ENCODE data around the gene TRPC4AP. TPM values are rescaled to one million over a fixed set of nuclear protein-coding genes. Genes with fewer than 3 reads are reported as not detected.

Gene TRPC4AP
- total and polyA plus RNA-seq, 9 donors: 30.5 to 51.8 (median 40.7) TPM

GRCh38 chr20:34996243-34997028 lies 96.2 kb downstream of the TRPC4AP start:
- TF ChIP-seq EP300 (IDR thresholded peaks at IDR 0.05) (no peak), CTCF (IDR thresholded peaks at IDR 0.05) (no peak), POLR2A (IDR thresholded peaks at IDR 0.05) (no peak)
- no peak overlapping the region for H3K27ac ChIP-seq
- WGBS, 3 donors: 89 to 94% (median 89%) methylated on average over 25 to 26 of the region's 26 CpGs
- H3K27me3 ChIP-seq: no peaks in the 10 kb centered on the region
- intact Hi-C loops (cut with DNase I): no loop called here
- H3K36me3 ChIP-seq: no peaks in the 10 kb centered on the region
- DNase-seq: no peak
- H3K9me3 ChIP-seq: no peaks in the 10 kb centered on the region
- no peak overlapping the region for H3K4me3 ChIP-seq
- H3K4me1 ChIP-seq (ENCODE audit: insufficient read depth): peaks cover 6% of the 10 kb centered on the region

- peaks cover 6% of the 10 kb centered on the region for H3K4me1 ChIP-seq (ENCODE audit: insufficient read depth)
These were observed 96.9 kb downstream of the TRPC4AP start for GRCh38 chr20:34995696-34996095.

GRCh38 chr20:34995192-34995591 lies 97.4 kb downstream of the TRPC4AP start:
- no peak overlapping the region for H3K4me3 ChIP-seq
- no peaks in the 10 kb centered on the region for H3K36me3 ChIP-seq
- no peaks in the 10 kb centered on the region for H3K27me3 ChIP-seq
- H3K4me1 ChIP-seq (ENCODE audit: insufficient read depth): peaks cover 6% of the 10 kb centered on the region
- TF ChIP-seq EP300 (IDR thresholded peaks at IDR 0.05): no peak
- no peak for TF ChIP-seq POLR2A (IDR thresholded peaks at IDR 0.05)
- TF ChIP-seq CTCF (IDR thresholded peaks at IDR 0.05): no peak
- 87 to 91% (median 91%) methylated on average over 14 of the region's 14 CpGs for WGBS, 3 donors
- H3K9me3 ChIP-seq: no peaks in the 10 kb centered on the region
- H3K27ac ChIP-seq: no peak overlapping the region
- intact Hi-C loops (cut with DNase I): no loop called here
- DNase-seq: no peak

More at GRCh38 chr20:34995696-34996095, 96.9 kb downstream of the TRPC4AP start:
- Histone ChIP-seq H3K27me3 (no peaks in the 10 kb centered on the region), H3K36me3 (no peaks in the 10 kb centered on the region), H3K4me3 (no peak overlapping the region), H3K9me3 (no peaks in the 10 kb centered on the region), H3K27ac (no peak overlapping the region)
- WGBS, 3 donors: 87 to 97% (median 92%) methylated on average over 7 of the region's 7 CpGs
- intact Hi-C loops (cut with DNase I): no loop called here
- no peak for TF ChIP-seq POLR2A (IDR thresholded peaks at IDR 0.05)
- no peak for DNase-seq

- Histone ChIP-seq H3K27me3 (no peaks in the 10 kb centered on the region), H3K4me3 (no peak overlapping the region), H3K27ac (no peak overlapping the region), H3K9me3 (no peaks in the 10 kb centered on the region), H3K36me3 (no peaks in the 10 kb centered on the region), H3K4me1 (ENCODE audit: insufficient read depth) (peaks cover 6% of the 10 kb centered on the region)
- intact Hi-C loops (cut with DNase I): no loop called here
- DNase-seq: no peak
- TF ChIP-seq CTCF (IDR thresholded peaks at IDR 0.05) (no peak), EP300 (IDR thresholded peaks at IDR 0.05) (no peak), POLR2A (IDR thresholded peaks at IDR 0.05) (no peak)
- 81 to 88% (median 85%) methylated on average over 14 of the region's 14 CpGs for whole genome bisulfite sequencing, 3 donors
These were observed 98.0 kb downstream of the TRPC4AP start for GRCh38 chr20:34994509-34995131.
